GM23338 (cell line): ENCODE measurements around the gene GIMAP7. TPM values are rescaled to one million over a fixed set of nuclear protein-coding genes. Genes with fewer than 3 reads are reported as not detected.

Source experiments
- ATAC-seq: fragments of 200-7000 bp; cut with Tn5 transposase; 3 replicates; pipeline ENCODE4 v1.9.1; 2020
- DNase-seq: peaks from one replicate; pipeline ENCODE4 v3.0.0-alpha.2; 2015; ENCODE audit warnings: low spot score
- H2AFZ ChIP-seq: fragments of 200-600 bp; sonication (generic); 2 replicates; pipeline ENCODE4 v1.8.0; 2016; ENCODE audit warnings: antibody characterized with exemption, mild to moderate bottlenecking, moderate library complexity
- H3F3A ChIP-seq: fragments of 200-600 bp; sonication (generic); replicated peaks from 2 replicates; pipeline ENCODE4 v1.8.0; 2017; ENCODE audit warnings: antibody characterized with exemption, mixed run types, low read depth
- H3K27ac ChIP-seq: fragments of 200-600 bp; sonication (generic); 2 replicates; pipeline ENCODE4 v1.6.1; 2016; ENCODE audit warnings: low read depth
- H3K27me3 ChIP-seq: fragments of 200-600 bp; sonication (generic); 2 replicates; pipeline ENCODE4 v1.8.0; 2016; ENCODE audit warnings: mild to moderate bottlenecking, mixed run types, moderate library complexity; ENCODE audit not compliant: insufficient read depth
- H3K36me3 ChIP-seq: fragments of 200-600 bp; sonication (generic); 2 replicates; pipeline ENCODE4 v1.8.0; 2016; ENCODE audit warnings: mild to moderate bottlenecking; ENCODE audit not compliant: insufficient read depth
- H3K4me1 ChIP-seq: fragments of 200-600 bp; sonication (generic); 2 replicates; pipeline ENCODE4 v1.8.0; 2016; ENCODE audit warnings: mild to moderate bottlenecking, moderate library complexity; ENCODE audit not compliant: insufficient read depth
- H3K4me2 ChIP-seq: fragments of 200-600 bp; sonication (generic); 2 replicates; pipeline ENCODE4 v1.7.1; 2017; ENCODE audit warnings: mixed run types
- H3K4me3 ChIP-seq: fragments of 200-600 bp; sonication (generic); 2 replicates; pipeline ENCODE4 v1.6.1; 2016; ENCODE audit warnings: mixed run types
- H3K79me2 ChIP-seq: fragments of 200-600 bp; sonication (generic); replicated peaks from 2 replicates; pipeline ENCODE4 v1.8.0; 2017; ENCODE audit warnings: mild to moderate bottlenecking; ENCODE audit not compliant: insufficient read depth
- H3K9me2 ChIP-seq: fragments of 200-600 bp; sonication (generic); 2 replicates; pipeline ENCODE4 v1.8.0; 2017; ENCODE audit not compliant: insufficient read depth
- H4K20me1 ChIP-seq: fragments of 200-600 bp; sonication (generic); replicated peaks from 2 replicates; pipeline ENCODE4 v1.8.0; 2017; ENCODE audit warnings: mild to moderate bottlenecking; ENCODE audit not compliant: insufficient read depth
- H3K27ac Mint-ChIP-seq: 2 replicates; pipeline ENCODE4 v1.8.0; 2020; ENCODE audit warnings: inconsistent platforms, mild to moderate bottlenecking, moderate library complexity, mixed read lengths
- H3K27me3 Mint-ChIP-seq: 3 replicates; pipeline ENCODE4 v1.8.0; 2022; ENCODE audit warnings: low read depth, mild to moderate bottlenecking, moderate library complexity, mixed read lengths, inconsistent platforms; ENCODE audit not compliant: insufficient read depth, poor library complexity
- H3K36me3 Mint-ChIP-seq: 3 replicates; pipeline ENCODE4 v1.8.0; 2021; ENCODE audit warnings: low read depth, mild to moderate bottlenecking, inconsistent platforms, moderate library complexity, mixed read lengths
- H3K4me1 Mint-ChIP-seq: 3 replicates; pipeline ENCODE4 v1.8.0; 2020; ENCODE audit warnings: mild to moderate bottlenecking, inconsistent platforms, mixed read lengths
- H3K4me3 Mint-ChIP-seq: 3 replicates; pipeline ENCODE4 v1.8.0; 2021; ENCODE audit warnings: moderate library complexity, mild to moderate bottlenecking, inconsistent platforms, mixed read lengths
- H3K9me3 Mint-ChIP-seq: 3 replicates; pipeline ENCODE4 v1.8.0; 2020; ENCODE audit warnings: moderate library complexity, mild to moderate bottlenecking, inconsistent platforms, mixed read lengths
- CREB1 ChIP-seq: fragments of 250-450 bp; sonication (Bioruptor Pico); IDR thresholded peaks from 2 replicates; pipeline ENCODE4 v1.5.0; 2020; ENCODE audit warnings: low read depth, mild to moderate bottlenecking, moderate library complexity
- JUNB ChIP-seq: IDR thresholded peaks from one replicate; pipeline ENCODE4 v1.6.1; 2016; ENCODE audit warnings: antibody characterized with exemption; ENCODE audit not compliant: unreplicated experiment
- POLR2AphosphoS5 ChIP-seq: IDR thresholded peaks from 2 replicates; pipeline ENCODE4 v1.6.1; 2016; ENCODE audit warnings: antibody characterized with exemption, low read depth
- REST ChIP-seq: IDR thresholded peaks from one replicate; pipeline ENCODE4 v1.6.1; 2018; ENCODE audit warnings: antibody characterized with exemption; ENCODE audit not compliant: unreplicated experiment
- ZNF462 ChIP-seq: fragments of 250-450 bp; sonication (Bioruptor Pico); IDR thresholded peaks from 2 replicates; pipeline ENCODE4 v1.5.0; 2020; ENCODE audit warnings: mild to moderate bottlenecking, moderate library complexity
- polyA plus RNA-seq: library from polyadenylated mRNA; unstranded; fragments of >200 nt; fragmentation: Nextera tagmentation; extraction: Ambion mirVana; gene quantifications from 2 replicates; pipeline ENCODE4 v1.2.1, GENCODE V29; 2016
- total RNA-seq: library from RNA; depleted of rRNA; stranded (reverse); fragments of >200 nt; shearing (Covaris generic); gene quantifications from 2 replicates; pipeline ENCODE4 v1.2.3, GENCODE V29; 2014

GIMAP7 gene
- total and polyA plus RNA-seq, 2 experiments from 2014 or later: not detected

DNA sequence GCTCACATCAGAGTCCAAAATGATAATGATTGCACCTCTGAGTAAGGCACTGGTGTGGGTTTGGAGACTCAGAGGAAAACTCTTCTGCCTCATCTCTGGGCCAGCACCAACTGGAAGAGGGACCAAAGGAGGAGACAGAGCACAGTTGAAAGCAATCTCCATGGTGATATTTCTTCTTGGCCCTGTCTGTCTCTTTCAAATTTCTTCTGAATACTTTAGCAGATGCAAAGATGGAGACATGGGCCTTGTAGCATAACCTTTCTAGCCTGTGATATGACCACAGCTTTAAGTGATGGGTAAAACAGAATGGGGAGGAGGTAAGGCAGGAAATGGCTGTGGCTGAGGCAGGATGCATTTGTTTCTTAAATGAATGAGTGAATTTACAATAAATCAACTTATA is 12.2 kb upstream of the GIMAP7 start:
- ATAC-seq: no peak
- Histone ChIP-seq H3K27me3 (no peaks in the 10 kb centered on the region), H3K4me2 (no peak overlapping the region), H3K4me1 (no peaks in the 10 kb centered on the region), H2AFZ (no peak overlapping the region), H3K27ac (no peak overlapping the region), H4K20me1 (no peaks in the 10 kb centered on the region), H3K4me3 (no peak overlapping the region), H3F3A (no peaks in the 10 kb centered on the region), H3K9me2 (no peaks in the 10 kb centered on the region), H3K36me3 (no peaks in the 10 kb centered on the region), H3K79me2 (no peaks in the 10 kb centered on the region)
- no peak overlapping the region for H3K4me3 Mint-ChIP-seq
- no peaks in the 10 kb centered on the region for H3K36me3 Mint-ChIP-seq
- H3K27me3 Mint-ChIP-seq: peaks cover 2% of the 10 kb centered on the region
- no peak for DNase-seq
- TF ChIP-seq JUNB: no peak
- TF ChIP-seq CREB1 (CRISPR knock-in tag): no peak
- no peak for TF ChIP-seq POLR2AphosphoS5
- TF ChIP-seq ZNF462 (CRISPR knock-in tag): no peak
- H3K4me1 Mint-ChIP-seq: no peaks in the 10 kb centered on the region
- H3K9me3 Mint-ChIP-seq: no peaks in the 10 kb centered on the region; the same call in 2 of the 3 replicates
- H3K27ac Mint-ChIP-seq: no peak overlapping the region

GRCh38 chr7:150503155-150503554 is 11.5 kb upstream of the GIMAP7 start:
- H3K27ac Mint-ChIP-seq: no peak overlapping the region
- TF ChIP-seq JUNB (no peak), CREB1 (CRISPR knock-in tag) (no peak), REST (no peak)

More at GRCh38 chr7:150503155-150503554, 11.5 kb upstream of the GIMAP7 start:
- Histone ChIP-seq H3K36me3 (no peaks in the 10 kb centered on the region), H3K9me2 (no peaks in the 10 kb centered on the region), H3K4me3 (no peak overlapping the region), H3F3A (no peaks in the 10 kb centered on the region), H3K4me2 (no peak overlapping the region), H4K20me1 (no peaks in the 10 kb centered on the region), H3K27ac (no peak overlapping the region), H3K27me3 (no peaks in the 10 kb centered on the region), H2AFZ (0 out of 2 replicates have a peak overlapping the region, but pooled peaks have one; percentile 49), H3K79me2 (no peaks in the 10 kb centered on the region), H3K4me1 (no peaks in the 10 kb centered on the region)
- no peak for DNase-seq
- Mint-ChIP-seq H3K4me1 (no peaks in the 10 kb centered on the region), H3K27me3 (peaks cover 2% of the 10 kb centered on the region), H3K9me3 (no peaks in the 10 kb centered on the region; the same call in 2 of the 3 replicates), H3K4me3 (no peak overlapping the region), H3K36me3 (no peaks in the 10 kb centered on the region)
- ATAC-seq: no peak
